ENCODE data around the gene CYLD.

CYLD gene

GRCh38 chr16:50821586-50821985 is 79.7 kb downstream of the CYLD start:
- DNase-seq = no peak

DNA sequence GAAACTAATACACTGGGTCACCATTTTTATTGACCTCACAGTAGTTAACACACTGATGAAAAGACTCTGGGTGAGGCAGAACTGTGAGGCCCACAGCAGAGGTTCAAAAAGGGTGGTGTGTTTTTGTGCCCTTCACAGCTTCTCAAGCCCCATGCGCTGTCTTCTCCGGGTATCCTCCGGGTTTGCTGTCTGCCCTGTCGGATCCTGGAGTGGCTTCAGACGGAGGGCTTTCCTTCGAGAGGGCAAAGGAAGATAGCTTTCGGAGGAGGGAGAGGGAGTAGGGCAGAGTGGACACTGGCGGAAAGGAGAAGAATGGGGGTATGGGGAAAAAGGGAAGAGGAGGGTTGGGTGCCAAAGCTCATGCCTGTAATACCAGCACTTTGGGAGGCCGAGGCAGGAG is 80.8 kb downstream of the CYLD start:
- no peak for DNase-seq

- no peak for DNase-seq
These were observed 85.0 kb downstream of the CYLD start for GRCh38 chr16:50826797-50827316.

DNA sequence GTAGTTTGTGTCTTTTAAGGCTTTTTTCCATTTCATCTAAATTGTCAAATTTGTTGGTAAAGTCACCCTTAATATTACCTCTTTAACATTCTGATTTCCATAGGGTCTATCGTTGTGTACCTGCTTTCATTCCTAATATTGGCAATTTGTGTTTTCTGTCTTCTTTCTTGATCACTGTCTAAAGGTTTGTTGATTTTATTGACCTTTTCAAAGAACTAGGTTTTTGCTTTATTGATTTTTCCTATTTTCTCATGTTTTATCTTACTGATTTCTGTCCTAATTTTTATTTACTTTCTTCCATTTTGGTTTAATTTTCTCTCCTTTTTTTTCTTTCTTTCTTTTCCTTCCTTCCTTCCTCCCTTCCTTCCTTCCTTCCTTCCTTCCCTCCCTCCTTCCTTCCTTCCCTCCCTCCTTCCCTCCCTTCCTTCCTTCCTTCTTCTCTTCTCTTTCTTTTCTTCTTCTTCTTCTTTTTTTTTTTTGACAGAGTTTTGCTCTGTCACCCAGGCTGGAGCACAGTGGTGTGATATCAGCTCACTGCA is 86.3 kb downstream of the CYLD start:
- no peak for DNase-seq

- no peak for DNase-seq
These were observed 88.8 kb downstream of the CYLD start for GRCh38 chr16:50830698-50831097.

GRCh38 chr16:50831751-50832150 is 89.9 kb downstream of the CYLD start:
- no peak for DNase-seq

- no peak for DNase-seq
These were observed 92.0 kb downstream of the CYLD start for GRCh38 chr16:50833929-50834328.

DNA sequence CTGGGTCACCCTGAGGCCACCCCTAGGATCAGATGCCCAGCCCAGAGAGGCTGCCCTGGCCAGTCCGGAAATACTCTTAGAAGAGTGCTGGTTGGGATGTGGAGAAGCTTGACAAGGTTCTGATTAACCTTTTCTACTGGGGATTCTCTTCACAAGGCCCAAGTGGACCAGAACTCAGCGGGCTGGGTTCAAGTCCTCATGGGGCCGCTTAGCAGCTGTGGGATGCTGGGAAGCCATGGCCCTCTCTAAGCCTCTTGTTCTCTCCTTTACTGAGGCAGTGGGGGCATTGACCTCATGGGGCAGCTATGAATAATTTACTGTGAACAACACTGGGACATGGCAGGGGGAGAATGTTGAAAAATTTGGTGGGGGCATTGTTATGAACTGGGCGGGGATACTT is 92.8 kb downstream of the CYLD start:
- DNase-seq = no peak

- DNase-seq = no peak
These were observed 93.6 kb downstream of the CYLD start for GRCh38 chr16:50835358-50836060.

- no peak for DNase-seq
These were observed 94.3 kb downstream of the CYLD start for GRCh38 chr16:50836121-50836621.

- DNase-seq = no peak
These were observed 95.4 kb downstream of the CYLD start for GRCh38 chr16:50837324-50837723.

GRCh38 chr16:50838165-50838564 is 96.3 kb downstream of the CYLD start:
- DNase-seq = no peak

DNA sequence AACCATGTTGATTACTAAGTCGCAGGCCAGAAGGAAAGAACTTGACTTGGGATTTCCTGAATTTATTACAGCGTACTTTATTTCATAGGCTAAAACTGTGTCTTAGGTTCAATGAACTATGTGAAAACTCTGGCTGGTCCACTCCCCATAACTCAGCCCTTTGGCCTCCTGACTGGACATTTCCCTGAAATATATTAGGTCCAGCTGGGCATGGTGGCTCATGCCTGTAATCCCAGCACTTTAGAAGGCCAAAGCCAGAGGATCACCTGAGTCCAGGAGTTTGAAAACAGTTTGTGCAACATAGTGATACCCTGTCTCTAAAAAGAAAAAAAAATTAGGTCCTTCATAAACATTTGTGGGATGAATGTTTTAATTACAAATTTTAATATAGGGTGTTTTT is 97.0 kb downstream of the CYLD start:
- DNase-seq = no peak

DNA sequence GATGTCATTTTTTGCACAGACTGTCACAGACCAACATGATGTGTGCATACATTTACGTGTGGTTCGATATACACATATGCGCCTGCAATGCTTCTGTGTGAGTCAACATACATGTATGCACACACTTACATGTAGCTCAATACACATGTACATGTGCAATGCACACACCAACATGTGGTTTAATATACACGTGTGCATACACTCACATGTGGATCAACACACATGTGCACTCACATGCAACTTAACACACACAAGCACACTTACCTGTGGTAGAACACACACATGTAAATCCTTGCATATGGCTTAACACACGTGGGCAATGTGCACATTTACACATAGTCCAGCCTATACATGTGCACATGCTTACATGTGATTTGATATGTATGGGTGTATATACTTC is 97.5 kb downstream of the CYLD start:
- DNase-seq = no peak

GRCh38 chr16:50839920-50840729 is 98.2 kb downstream of the CYLD start:
- DNase-seq = no peak

- DNase-seq = no peak
These were observed 99.4 kb downstream of the CYLD start for GRCh38 chr16:50841081-50841886.

DNA sequence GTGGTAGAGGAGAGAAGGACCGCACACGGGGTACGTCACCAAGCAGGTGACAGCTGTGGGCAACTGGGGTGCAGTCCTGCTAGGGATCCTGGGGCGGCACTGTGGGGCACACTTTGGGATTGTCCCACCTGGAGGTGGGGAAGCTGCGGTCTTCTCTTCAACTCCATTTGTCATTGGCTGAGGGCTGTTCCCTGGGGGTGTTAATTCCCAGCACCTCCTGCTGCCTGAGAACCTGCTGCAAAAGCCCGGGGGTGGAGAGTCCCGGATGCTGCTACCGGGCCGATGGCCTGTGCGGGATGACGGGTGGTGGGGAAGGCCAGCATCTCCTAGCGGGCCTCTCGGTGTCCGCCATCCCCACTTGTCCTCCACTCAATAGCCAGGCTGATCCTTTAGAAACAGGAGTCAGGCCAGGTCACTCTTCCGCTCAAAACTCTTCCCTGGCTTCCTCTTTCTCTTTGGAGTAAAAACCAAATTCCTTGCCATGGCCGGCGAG is 100.2 kb downstream of the CYLD start:
- DNase-seq = no peak

DNA sequence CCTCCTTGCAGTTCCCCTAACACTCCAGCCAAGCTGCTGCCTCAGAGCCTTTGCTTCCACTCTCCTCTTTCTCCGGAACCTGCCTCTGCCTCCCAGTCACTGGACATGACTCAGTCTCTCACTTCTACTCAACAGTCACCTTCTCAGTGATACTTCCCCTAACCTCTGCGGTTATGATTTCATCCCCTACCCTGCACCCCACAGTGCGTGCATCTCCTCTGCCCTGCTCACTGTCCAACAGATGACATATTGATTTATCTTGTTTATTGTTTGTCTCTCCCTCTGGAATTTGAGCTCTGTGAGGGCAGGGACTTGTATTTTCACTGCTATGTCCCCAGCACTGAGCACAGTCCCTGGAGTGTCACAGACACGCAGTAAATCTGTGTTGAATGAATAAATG is 100.7 kb downstream of the CYLD start:
- DNase-seq = no peak

DNA sequence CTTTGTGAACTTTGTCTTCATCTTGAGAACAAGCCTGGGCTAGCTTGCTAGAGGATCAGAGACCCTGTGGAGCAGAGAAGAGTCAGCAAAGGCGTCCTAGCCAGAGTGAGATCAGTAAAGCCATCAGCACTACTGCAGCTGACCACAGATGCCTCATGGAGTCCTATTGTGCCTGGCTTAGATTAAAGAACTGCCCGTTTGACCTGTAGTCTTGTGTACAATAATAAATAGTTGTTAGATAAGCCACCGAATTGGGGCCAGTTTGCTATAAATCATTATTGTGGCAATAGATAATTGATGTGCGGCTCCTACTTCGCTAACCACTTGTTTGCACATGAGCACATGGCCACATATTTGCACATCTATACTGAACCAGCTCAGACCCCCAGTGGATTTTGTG is 103.0 kb downstream of the CYLD start:
- DNase-seq = no peak

DNA sequence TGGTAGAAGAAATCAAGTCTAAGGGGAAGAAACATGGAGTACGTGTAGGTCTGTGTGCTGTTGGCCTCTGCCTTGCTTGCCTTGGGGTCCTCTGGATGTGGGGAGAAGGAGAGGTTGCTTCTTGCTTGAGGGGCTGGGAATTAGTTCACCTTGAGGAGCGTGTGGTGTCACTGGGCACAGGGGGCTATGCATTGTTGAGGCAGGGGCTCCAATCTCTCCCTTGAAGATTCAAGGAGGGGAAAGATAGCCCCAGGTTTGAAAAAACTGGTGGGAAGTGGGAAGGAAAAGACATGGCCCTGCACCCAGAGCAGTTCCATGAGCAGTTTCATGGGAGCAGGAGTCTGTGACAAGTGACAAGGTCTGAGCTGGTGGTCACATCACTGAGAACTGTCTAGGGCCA is 103.4 kb downstream of the CYLD start:
- DNase-seq = no peak

DNA sequence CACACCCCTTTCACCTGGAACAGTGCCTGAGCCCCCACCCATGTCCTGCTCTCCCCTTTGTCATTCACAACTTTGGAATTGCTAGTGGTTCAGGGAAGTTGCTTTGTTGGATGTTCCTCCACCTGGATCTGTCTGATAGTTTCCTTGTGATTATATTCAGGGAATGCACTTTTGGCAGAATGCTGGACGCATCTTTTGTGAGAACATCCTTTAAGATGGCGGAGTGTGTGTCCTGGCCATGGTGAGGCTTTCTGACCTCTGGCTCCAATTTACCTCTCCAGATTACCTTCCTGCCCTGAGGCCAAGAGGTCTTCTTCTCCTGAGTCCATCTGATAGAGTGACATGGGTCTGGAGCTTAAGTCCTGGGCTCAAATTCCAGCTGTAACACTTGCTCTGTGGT is 104.6 kb downstream of the CYLD start:
- no peak for DNase-seq

- no peak for DNase-seq
These were observed 105.3 kb downstream of the CYLD start for GRCh38 chr16:50847166-50847565.

All from Kasumi-1 (cell line).